ENCODE data around the gene MCF2L.
A peak's percentile ranks its signal among the peaks of the same experiment; 100 is the strongest.

Gene MCF2L

GRCh38 chr13:112968910-112969691 is at the start of gene MCF2L:
TSS of gene MCF2L (plus strand) at chr13:112969214. CDS start at chr13:112969380, 166 bp downstream.
- peak; percentile 87 for ATAC-seq
- DNase-seq, result peak; percentile 59 to 69

DNA sequence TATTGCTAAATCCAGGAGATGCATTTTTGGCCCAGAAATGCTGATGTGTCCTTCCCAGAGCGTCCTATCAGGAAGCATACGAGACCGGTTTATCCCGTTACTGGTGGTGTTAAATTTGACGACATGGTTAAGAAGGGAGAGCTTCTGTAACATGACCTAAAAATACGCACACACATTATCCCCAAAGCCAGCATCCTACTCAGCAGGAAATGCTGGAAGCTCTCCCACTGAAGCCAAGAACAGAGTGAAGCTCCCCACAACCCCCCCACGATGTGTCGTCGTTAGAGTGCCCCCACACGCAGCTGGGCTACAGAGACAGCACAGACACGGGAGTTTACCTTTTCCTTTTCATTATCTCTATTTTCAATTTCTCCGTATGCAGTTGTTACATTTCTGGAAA is 45.1 kb upstream of the MCF2L start:
- Mint-ChIP-seq H3K27me3 (peaks cover 31% of the 10 kb centered on the region), H3K27ac (no peak overlapping the region), H3K4me3 (no peak overlapping the region), H3K4me1 (peaks cover under 1% of the 10 kb centered on the region), H3K9me3 (no peaks in the 10 kb centered on the region)
- DNase-seq (no peak), ATAC-seq (no peak)

More at GRCh38 chr13:112968910-112969691, at the start of gene MCF2L:
- Mint-ChIP-seq H3K9me3 (peaks cover 5 to 10% of the 10 kb centered on the region in 2 donors), H3K4me1 (peaks cover 44% of the 10 kb centered on the region), H3K27me3 (no peaks in the 10 kb centered on the region), H3K4me3 (peak within 1 kb of the TSS; percentile 87 to 95), H3K27ac (peak within 1 kb of the TSS; percentile 88 to 90)

- DNase-seq, result no peak
- ATAC-seq, result no peak
- H3K27ac Mint-ChIP-seq, result no peak overlapping the region
- H3K27me3 Mint-ChIP-seq, result peaks cover 35% of the 10 kb centered on the region
- peaks cover 4% of the 10 kb centered on the region for H3K4me1 Mint-ChIP-seq
- H3K4me3 Mint-ChIP-seq, result no peak overlapping the region
- no peaks in the 10 kb centered on the region for H3K9me3 Mint-ChIP-seq
These were observed 44.6 kb upstream of the MCF2L start for GRCh38 chr13:112924365-112924764.

DNA sequence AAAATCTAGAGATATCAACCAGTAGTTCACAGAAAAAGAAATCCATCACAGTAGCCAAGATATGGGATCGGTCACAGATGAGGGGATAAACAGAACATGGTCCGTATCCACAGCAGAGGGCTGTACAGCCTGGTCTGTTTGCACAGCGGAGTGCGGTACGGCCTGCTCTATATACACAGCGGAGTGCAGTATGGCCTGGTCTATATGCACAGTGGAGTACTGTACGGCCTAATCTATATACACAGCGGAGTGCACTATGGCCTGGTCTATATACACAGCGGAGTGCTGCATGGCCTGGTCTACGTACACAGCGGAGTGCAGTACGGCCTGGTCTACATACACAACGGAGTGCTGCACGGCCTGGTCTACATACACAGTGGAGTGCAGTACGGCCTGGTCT is 43.0 kb upstream of the MCF2L start:
- Mint-ChIP-seq H3K4me1 (peaks cover 12% of the 10 kb centered on the region), H3K4me3 (no peak overlapping the region), H3K27me3 (peaks cover 42% of the 10 kb centered on the region), H3K9me3 (no peaks in the 10 kb centered on the region), H3K27ac (no peak overlapping the region)
- ATAC-seq, result no peak
- no peak for DNase-seq

DNA sequence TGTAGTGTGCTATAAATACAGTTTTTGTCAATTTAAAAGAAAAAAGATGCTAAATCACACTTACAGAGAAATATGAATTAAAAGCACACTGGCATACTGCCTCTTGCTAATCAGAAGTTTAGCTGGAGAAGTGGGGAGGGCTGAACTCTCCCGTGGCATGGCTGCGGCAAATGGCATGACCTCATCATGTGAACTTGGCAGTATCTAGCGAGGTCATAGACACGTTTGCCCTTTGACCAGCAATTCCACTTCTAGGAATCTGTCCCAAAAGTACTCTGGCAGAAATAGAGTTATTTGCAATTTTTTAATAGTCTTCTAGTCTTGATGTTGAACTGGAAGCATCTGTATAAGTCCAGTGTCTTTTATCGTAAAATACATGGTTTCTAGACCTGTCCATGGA is 42.0 kb upstream of the MCF2L start:
- peaks cover 12% of the 10 kb centered on the region for H3K4me1 Mint-ChIP-seq
- H3K27me3 Mint-ChIP-seq, result peaks cover 52% of the 10 kb centered on the region
- no peaks in the 10 kb centered on the region for H3K9me3 Mint-ChIP-seq
- H3K4me3 Mint-ChIP-seq, result no peak overlapping the region
- DNase-seq (no peak), ATAC-seq (no peak)
- H3K27ac Mint-ChIP-seq, result no peak overlapping the region

DNA sequence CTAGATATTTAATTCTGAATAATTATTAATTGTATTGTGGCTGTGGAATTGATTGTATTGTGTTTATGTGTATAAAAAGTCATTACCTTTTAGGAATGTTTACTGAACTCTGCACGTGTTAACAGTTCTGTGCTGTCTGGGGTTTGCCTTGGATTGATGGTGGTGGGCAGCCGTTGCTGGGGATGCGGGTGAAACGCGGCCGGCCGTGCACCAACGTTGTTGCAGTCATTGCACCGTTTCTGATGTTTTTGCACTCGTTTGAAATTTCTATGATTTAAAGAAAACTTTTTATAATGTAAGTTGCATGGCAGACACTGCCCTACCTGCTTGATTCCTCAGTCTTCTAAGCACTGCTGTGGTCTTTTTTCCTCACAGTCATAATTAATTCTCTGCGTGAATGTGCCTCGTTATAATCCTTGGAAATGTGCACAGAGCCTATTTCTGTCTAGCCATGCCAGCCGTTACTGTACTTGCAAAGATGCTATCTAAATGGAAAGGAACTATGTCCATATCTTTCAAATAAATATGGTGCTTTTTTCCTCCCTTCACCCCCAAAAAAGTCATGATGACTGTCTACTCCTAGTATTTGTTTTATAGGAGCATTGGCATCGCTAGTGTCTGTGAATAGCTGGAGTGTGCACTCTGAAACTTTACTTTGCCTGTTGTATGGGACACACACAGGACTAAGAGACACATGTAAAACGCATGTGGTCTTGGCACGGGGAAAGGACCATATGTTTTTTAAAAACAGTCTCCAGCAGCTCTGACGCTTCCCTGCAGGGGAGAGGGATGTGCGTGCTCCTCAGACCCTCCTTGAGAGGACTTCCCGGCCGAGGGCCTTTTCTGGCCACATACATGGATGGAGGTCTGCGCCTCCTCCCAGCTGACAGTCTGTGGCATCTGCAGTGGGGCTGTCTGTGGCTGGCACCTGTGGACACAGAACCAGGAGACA is 40.7 kb upstream of the MCF2L start:
- Mint-ChIP-seq H3K27ac (no peak overlapping the region), H3K27me3 (peaks cover 57% of the 10 kb centered on the region), H3K4me1 (peaks cover 12% of the 10 kb centered on the region), H3K4me3 (no peak overlapping the region), H3K9me3 (no peaks in the 10 kb centered on the region)
- ATAC-seq (no peak), DNase-seq (no peak)

GRCh38 chr13:112928972-112929782 is 39.8 kb upstream of the MCF2L start:
- Mint-ChIP-seq H3K4me3 (no peak overlapping the region), H3K27me3 (peaks cover 57% of the 10 kb centered on the region), H3K27ac (no peak overlapping the region), H3K4me1 (peaks cover 12% of the 10 kb centered on the region), H3K9me3 (no peaks in the 10 kb centered on the region)
- ATAC-seq (no peak), DNase-seq (no peak)

GRCh38 chr13:112929783-112930055 is 39.3 kb upstream of the MCF2L start:
- Mint-ChIP-seq H3K4me1 (peaks cover 12% of the 10 kb centered on the region), H3K4me3 (no peak overlapping the region), H3K27me3 (peaks cover 57% of the 10 kb centered on the region), H3K9me3 (no peaks in the 10 kb centered on the region), H3K27ac (no peak overlapping the region)
- no peak for ATAC-seq
- DNase-seq, result no peak

DNA sequence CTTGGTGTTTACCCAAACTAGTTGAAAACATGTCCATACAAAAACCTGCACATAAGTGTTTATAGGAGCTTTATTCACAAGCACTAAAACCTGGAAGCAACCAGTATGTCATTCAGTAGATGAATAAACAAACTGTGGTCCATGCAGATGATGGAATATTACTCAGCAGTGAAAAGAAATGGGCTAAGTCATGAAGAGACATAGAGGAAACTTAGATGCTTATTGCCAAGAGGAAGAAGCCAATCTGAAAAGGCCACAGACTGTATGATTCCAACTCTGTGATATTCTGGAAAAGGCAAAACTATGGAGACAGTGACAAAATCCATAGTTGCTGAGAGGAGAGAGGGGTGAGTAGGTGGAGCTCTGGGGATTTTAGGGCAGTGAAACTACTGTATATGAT is 38.8 kb upstream of the MCF2L start:
- no peaks in the 10 kb centered on the region for H3K9me3 Mint-ChIP-seq
- H3K27me3 Mint-ChIP-seq, result peaks cover 57% of the 10 kb centered on the region
- H3K27ac Mint-ChIP-seq, result no peak overlapping the region
- DNase-seq (no peak), ATAC-seq (no peak)
- H3K4me1 Mint-ChIP-seq, result peaks cover 12% of the 10 kb centered on the region
- H3K4me3 Mint-ChIP-seq, result no peak overlapping the region

DNA sequence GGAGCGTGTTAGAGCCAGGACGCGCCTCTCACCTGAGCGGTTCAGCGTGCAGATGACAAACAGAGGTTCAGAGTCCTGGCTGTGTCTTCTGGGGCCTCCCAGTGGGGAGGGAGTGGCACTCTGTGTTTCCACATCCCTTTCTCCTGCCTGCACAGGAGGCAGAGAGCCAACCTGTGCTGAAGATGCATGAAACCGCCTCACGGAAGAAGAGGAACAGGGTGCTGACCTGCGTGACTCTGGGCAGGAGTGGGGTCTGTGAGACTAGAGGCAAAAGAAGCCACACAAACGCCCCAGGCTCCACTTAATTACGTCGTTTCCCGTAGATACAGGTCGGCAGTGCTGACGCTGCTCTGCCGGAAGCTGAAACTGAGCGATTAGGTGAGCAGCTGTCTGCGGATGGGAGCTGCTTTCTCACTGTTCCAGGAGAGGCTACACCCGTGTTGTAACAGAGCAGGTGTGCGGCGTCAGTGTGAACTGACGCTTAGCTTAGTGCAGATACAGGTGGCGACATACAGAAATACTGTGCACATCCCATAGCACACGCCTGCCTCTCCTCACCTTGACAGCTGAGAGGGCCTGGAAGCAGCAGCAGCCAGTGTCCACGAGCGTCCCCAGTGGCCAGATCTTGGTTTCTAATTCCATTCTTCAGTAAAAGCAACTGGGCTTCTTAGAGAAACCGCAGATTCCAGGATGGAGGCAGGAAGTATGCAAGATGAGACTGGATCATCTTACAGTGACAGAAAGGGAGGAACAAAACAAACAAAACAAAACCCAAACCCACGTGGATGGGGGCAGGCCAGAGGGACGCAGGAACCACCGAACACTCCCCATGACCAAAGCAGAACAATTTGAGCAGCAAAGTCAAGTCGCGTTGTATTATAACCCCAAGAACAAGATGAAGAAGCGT is 37.7 kb upstream of the MCF2L start:
- peaks cover 12% of the 10 kb centered on the region for H3K4me1 Mint-ChIP-seq
- no peak for DNase-seq
- H3K27ac Mint-ChIP-seq, result no peak overlapping the region
- ATAC-seq, result no peak
- H3K9me3 Mint-ChIP-seq, result no peaks in the 10 kb centered on the region
- H3K4me3 Mint-ChIP-seq, result peak overlapping the region in 1 of 2 donors; percentile 11
- H3K27me3 Mint-ChIP-seq, result peaks cover 66% of the 10 kb centered on the region

DNA sequence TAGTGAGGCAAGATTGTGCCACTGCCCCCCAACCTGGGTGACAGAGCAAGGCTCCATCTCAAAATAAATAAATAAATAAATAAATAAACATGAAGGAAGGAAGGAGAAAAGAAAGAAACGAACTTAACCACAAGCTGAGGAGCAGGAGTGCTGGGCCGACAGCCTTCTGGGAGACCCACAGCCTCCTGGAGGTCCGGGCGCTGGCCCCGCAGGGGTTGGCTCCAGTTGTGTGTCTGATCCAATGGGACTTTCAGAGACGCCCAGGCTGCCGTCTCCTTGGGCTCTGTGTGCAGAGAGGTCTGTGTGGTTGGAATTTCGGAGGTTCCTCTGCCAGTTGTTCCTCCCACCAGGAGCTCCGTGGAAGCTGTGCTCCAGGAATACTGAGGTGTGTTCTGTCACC is 36.0 kb upstream of the MCF2L start:
- H3K4me3 Mint-ChIP-seq, result no peak overlapping the region
- peaks cover 12% of the 10 kb centered on the region for H3K4me1 Mint-ChIP-seq
- DNase-seq (no peak), ATAC-seq (no peak)
- no peaks in the 10 kb centered on the region for H3K9me3 Mint-ChIP-seq
- peaks cover 61% of the 10 kb centered on the region for H3K27me3 Mint-ChIP-seq
- no peak overlapping the region for H3K27ac Mint-ChIP-seq

DNA sequence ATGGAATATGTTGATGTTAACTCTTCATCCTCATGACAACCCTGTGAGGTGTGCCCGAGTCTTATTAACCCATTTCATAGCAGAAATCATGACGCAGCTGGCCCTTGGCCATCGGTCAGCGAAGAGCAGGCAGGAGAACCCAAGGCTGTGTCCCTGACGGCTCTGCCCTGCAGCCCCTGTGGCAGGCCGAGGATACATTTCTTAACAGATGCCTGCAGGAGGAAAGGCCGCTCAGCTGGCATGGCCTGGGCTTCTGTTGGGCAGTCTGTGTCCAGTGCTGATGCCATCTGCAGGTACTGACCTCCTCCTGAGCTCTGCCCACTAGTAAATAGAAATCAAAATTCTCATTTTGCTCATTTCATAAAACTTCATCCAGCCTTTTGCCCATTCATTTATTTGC is 35.4 kb upstream of the MCF2L start:
- H3K9me3 Mint-ChIP-seq, result no peaks in the 10 kb centered on the region
- peaks cover 61% of the 10 kb centered on the region for H3K27me3 Mint-ChIP-seq
- no peak overlapping the region for H3K4me3 Mint-ChIP-seq
- H3K4me1 Mint-ChIP-seq, result peaks cover 14% of the 10 kb centered on the region
- H3K27ac Mint-ChIP-seq, result no peak overlapping the region
- DNase-seq (no peak), ATAC-seq (no peak)

DNA sequence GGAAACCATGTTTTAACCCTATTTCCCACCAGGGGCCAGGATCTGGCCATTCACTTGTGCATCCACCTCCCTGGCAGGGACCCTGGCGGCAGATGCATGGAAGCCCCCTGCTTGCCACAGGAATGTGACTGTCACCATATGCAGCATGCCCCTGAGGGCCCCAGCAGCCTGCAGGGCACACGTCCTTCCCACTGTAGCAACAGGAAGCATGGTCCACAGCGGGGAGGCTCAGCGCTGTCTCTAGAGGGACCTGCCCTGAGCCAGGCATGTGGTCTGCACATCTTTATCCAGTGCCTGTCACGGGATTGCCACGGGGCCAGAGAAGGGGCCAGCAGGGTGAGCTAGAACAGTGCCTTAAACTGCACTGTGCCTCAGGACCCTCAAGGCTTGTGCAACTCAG is 34.9 kb upstream of the MCF2L start:
- ATAC-seq, result no peak
- Mint-ChIP-seq H3K4me3 (no peak overlapping the region), H3K4me1 (peaks cover 15% of the 10 kb centered on the region), H3K27ac (no peak overlapping the region), H3K27me3 (peaks cover 61% of the 10 kb centered on the region), H3K9me3 (no peaks in the 10 kb centered on the region)
- no peak for DNase-seq

DNA sequence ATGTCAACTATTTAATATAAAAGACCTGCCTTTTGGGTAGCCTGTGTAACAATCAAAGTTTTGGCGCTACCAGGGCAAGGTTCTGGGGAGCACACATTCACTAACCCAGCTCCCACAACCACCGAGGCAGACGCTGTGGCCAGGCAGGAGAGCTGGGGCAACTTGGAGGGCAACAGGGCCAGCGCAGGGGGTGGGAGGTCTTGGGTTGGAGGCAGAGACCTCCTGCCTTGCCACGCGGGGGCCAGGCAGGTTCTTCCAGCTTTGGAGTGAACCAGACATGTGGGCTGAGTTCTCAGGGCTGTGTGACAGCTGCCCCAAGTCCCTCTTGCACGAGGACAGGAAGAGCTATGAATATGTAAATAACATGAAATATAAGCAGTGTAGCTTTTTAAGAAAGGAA is 30.3 kb upstream of the MCF2L start:
- Mint-ChIP-seq H3K27me3 (peaks cover 64% of the 10 kb centered on the region), H3K9me3 (no peaks in the 10 kb centered on the region), H3K4me1 (peaks cover 18% of the 10 kb centered on the region), H3K4me3 (no peak overlapping the region), H3K27ac (no peak overlapping the region)
- no peak for DNase-seq
- no peak for ATAC-seq

GRCh38 chr13:112940236-112940635 is 28.8 kb upstream of the MCF2L start:
- DNase-seq (no peak), ATAC-seq (no peak)
- Mint-ChIP-seq H3K9me3 (no peaks in the 10 kb centered on the region), H3K4me3 (no peak overlapping the region), H3K27me3 (peaks cover 74% of the 10 kb centered on the region), H3K27ac (no peak overlapping the region), H3K4me1 (peaks cover 19% of the 10 kb centered on the region)

All from stimulated activated naive CD8-positive, alpha-beta T cell treated with anti-CD3 and anti-CD28 coated beads, Interleukin-15, amount 100 ng/mL, for 72 hours (primary cell).